ENCODE measurements around the gene QTRT2. TPM values are rescaled to one million over a fixed set of nuclear protein-coding genes. Genes with fewer than 3 reads are reported as not detected.

QTRT2 gene
- total RNA-seq, 1 donor from 2014 or later = 35.9 TPM

DNA sequence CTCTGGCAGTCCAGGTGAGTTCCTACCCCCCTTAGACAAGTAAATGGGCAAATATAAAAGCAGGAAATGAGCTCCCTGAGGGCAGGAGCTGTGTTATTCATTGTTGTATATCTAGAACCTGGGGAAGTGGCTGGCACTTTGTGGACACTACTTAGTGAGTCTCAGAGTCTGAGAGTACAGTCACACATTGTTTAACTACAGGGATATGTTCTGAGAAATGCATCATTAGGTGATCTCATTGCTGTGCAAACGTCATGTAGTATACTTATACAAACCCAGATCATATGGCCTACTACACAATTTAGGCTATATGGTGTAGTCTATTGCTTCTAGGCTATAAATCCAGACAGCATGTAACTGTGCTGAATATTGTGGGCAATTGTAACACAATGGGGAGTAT, 69.9 kb downstream of the QTRT2 start:
- Mint-ChIP-seq H3K27ac (no peak overlapping the region), H3K4me3 (ENCODE audit: low read depth) (no peak overlapping the region), H3K9me3 (ENCODE audit: low read depth) (no peaks in the 10 kb centered on the region), H3K4me1 (ENCODE audit: low read depth) (no peaks in the 10 kb centered on the region), H3K27me3 (no peaks in the 10 kb centered on the region), H3K36me3 (ENCODE audit: insufficient read depth) (no peaks in the 10 kb centered on the region)
- TF ChIP-seq, protein P1, sequence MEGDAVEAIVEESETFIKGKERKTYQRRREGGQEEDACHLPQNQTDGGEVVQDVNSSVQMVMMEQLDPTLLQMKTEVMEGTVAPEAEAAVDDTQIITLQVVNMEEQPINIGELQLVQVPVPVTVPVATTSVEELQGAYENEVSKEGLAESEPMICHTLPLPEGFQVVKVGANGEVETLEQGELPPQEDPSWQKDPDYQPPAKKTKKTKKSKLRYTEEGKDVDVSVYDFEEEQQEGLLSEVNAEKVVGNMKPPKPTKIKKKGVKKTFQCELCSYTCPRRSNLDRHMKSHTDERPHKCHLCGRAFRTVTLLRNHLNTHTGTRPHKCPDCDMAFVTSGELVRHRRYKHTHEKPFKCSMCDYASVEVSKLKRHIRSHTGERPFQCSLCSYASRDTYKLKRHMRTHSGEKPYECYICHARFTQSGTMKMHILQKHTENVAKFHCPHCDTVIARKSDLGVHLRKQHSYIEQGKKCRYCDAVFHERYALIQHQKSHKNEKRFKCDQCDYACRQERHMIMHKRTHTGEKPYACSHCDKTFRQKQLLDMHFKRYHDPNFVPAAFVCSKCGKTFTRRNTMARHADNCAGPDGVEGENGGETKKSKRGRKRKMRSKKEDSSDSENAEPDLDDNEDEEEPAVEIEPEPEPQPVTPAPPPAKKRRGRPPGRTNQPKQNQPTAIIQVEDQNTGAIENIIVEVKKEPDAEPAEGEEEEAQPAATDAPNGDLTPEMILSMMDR (IDR thresholded peaks at IDR 0.05; ENCODE audit: unreplicated experiment) = no peak
- DNase-seq (ENCODE audit: low spot score, unreplicated experiment) = no peak

DNA sequence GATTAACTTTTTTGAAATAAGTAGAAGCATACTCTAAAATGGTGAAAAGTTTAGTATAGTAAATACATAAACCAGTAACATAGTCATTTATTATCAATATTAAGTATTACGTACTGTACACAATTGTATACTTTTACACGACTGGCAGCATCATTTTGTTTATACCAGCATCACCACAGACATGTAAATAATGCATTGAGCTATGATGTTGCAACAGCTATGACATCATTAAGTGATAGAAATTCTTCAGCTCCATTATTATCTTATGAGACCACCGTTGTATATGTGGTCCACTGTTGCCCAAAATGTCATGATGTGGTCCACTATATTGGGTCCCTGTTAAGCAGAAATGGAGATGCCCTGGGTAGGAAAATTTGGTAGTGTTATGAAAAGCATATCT, 71.0 kb downstream of the QTRT2 start:
- Mint-ChIP-seq H3K4me1 (ENCODE audit: low read depth) (no peaks in the 10 kb centered on the region), H3K27me3 (no peaks in the 10 kb centered on the region), H3K27ac (no peak overlapping the region), H3K9me3 (ENCODE audit: low read depth) (no peaks in the 10 kb centered on the region), H3K4me3 (ENCODE audit: low read depth) (no peak overlapping the region), H3K36me3 (ENCODE audit: insufficient read depth) (no peaks in the 10 kb centered on the region)
- no peak for DNase-seq (ENCODE audit: low spot score, unreplicated experiment)
- TF ChIP-seq, protein P1 (IDR thresholded peaks at IDR 0.05; ENCODE audit: unreplicated experiment) = no peak

DNA sequence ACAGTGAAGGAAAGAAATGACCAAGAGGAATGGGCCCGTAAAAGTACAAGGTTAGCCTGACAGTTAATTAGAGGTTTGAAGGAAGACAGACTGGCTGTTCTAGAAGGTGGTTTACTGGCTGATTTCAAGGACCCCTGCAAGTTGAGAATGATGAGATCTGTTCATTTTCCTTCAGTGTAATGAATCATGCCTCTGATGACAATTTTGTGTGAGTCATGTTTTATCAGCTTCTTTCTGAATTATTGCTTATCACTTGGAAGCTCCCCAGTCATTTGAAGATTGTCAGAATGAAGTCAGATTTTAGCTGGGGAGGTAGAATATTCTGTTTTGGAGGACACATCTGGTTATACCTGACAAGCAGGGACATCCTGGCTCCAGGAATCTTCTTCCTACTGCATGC, 71.7 kb downstream of the QTRT2 start:
- H3K4me1 Mint-ChIP-seq (ENCODE audit: low read depth) = no peaks in the 10 kb centered on the region
- H3K27ac Mint-ChIP-seq = no peak overlapping the region
- H3K9me3 Mint-ChIP-seq (ENCODE audit: low read depth) = no peaks in the 10 kb centered on the region
- no peaks in the 10 kb centered on the region for H3K27me3 Mint-ChIP-seq
- TF ChIP-seq, protein P1 (IDR thresholded peaks at IDR 0.05; ENCODE audit: unreplicated experiment) = no peak
- no peak for DNase-seq (ENCODE audit: low spot score, unreplicated experiment)
- no peak overlapping the region for H3K4me3 Mint-ChIP-seq (ENCODE audit: low read depth)
- H3K36me3 Mint-ChIP-seq (ENCODE audit: insufficient read depth) = no peaks in the 10 kb centered on the region

DNA sequence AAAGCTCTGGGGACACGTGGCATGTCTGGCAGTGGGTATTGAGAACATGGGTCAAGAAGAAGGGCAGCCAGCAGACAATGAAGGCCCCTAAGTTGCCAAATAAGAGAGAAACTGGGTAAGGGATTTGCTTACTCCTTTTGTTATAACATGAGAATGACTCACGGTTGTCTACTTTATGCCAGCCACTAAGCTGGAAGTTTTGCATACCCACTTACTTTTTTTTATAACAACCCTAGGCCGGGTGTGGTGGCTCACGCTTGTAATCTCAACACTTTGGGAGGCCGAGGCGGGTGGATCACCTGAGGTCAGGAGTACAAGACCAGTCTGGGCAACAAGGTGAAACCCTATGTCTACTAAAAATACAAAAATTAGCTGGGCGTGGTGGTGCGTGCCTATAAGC, 72.3 kb downstream of the QTRT2 start:
- no peaks in the 10 kb centered on the region for H3K9me3 Mint-ChIP-seq (ENCODE audit: low read depth)
- H3K27me3 Mint-ChIP-seq = no peaks in the 10 kb centered on the region
- H3K4me1 Mint-ChIP-seq (ENCODE audit: low read depth) = no peaks in the 10 kb centered on the region
- no peak for DNase-seq (ENCODE audit: low spot score, unreplicated experiment)
- no peaks in the 10 kb centered on the region for H3K36me3 Mint-ChIP-seq (ENCODE audit: insufficient read depth)
- no peak overlapping the region for H3K4me3 Mint-ChIP-seq (ENCODE audit: low read depth)
- H3K27ac Mint-ChIP-seq = no peak overlapping the region
- TF ChIP-seq, protein P1 (IDR thresholded peaks at IDR 0.05; ENCODE audit: unreplicated experiment) = no peak

DNA sequence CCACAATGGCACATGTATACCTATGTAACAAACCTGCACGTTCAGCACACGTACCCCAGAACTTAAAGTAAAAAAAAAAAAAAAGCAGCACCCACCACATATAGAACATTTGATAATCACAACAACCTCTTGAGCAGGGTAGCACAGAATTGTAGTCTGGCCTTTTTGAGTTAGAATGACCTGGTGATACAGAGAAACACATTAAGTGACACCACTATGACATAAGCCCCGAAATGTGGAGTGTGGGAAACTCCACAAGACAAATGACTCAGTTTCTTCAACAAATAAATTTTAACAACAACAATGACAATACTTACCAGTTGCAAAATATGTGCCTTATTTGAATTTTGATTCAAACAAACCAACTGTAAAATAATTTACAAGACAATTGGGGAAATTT, 76.0 kb downstream of the QTRT2 start:
- TF ChIP-seq, protein P1 (IDR thresholded peaks at IDR 0.05; ENCODE audit: unreplicated experiment) = no peak
- H3K36me3 Mint-ChIP-seq (ENCODE audit: insufficient read depth) = no peaks in the 10 kb centered on the region
- no peak overlapping the region for H3K4me3 Mint-ChIP-seq (ENCODE audit: low read depth)
- no peak for DNase-seq (ENCODE audit: low spot score, unreplicated experiment)
- no peak overlapping the region for H3K27ac Mint-ChIP-seq
- no peaks in the 10 kb centered on the region for H3K4me1 Mint-ChIP-seq (ENCODE audit: low read depth)
- H3K27me3 Mint-ChIP-seq = no peaks in the 10 kb centered on the region
- H3K9me3 Mint-ChIP-seq (ENCODE audit: low read depth) = no peaks in the 10 kb centered on the region
